ENCODE data around the gene AMIGO3. TPM values are rescaled to one million over a fixed set of nuclear protein-coding genes. Genes with fewer than 3 reads are reported as not detected.

Gene AMIGO3
- total and polyA plus RNA-seq, 12 donors: 0.28 to 3.0 (median 1.2) TPM; not detected in 4

GRCh38 chr3:49718858-49719213 is 648 bp downstream of the AMIGO3 start:
- WGBS, 4 donors: 9 to 32% (median 13%) methylated on average over 9 to 33 of the region's 33 CpGs
- Histone ChIP-seq H3K4me3 (peak overlapping the region in 2 of 4 donors; percentile 9 to 47), H3K36me3 (replicated peaks in 1 of 2) (peaks cover 0 to 17% of the 10 kb centered on the region in 2 donors), H3K27ac (no peak overlapping the region), H3K27me3 (no peaks in the 10 kb centered on the region), H3K4me1 (replicated peaks in 1 of 2) (peaks cover 7 to 23% of the 10 kb centered on the region in 2 donors), H3K9me3 (replicated peaks in 1 of 3) (no peaks in the 10 kb centered on the region)
- intact Hi-C loops (cut with DNase I): no loop called here
- no peak for TF ChIP-seq CTCF (IDR thresholded peaks at IDR 0.05)
- no peak for TF ChIP-seq POLR2A (IDR thresholded peaks at IDR 0.05)
- DNase-seq: peak in 3 of 7 donors; percentile 35 to 64 (median 39)

- TF ChIP-seq POLR2A (IDR thresholded peaks at IDR 0.05): no peak
- no peak for TF ChIP-seq CTCF (IDR thresholded peaks at IDR 0.05)
- no peak overlapping the region for H3K27ac ChIP-seq
- WGBS, 4 donors: 65 to 80% (median 68%) methylated on average over 36 to 75 of the region's 75 CpGs
- no peaks in the 10 kb centered on the region for H3K27me3 ChIP-seq
- intact Hi-C loops (cut with DNase I): no loop called here
- H3K36me3 ChIP-seq (replicated peaks in 1 of 2): peaks cover 0 to 17% of the 10 kb centered on the region in 2 donors
- H3K4me1 ChIP-seq (replicated peaks in 1 of 2): peaks cover 7 to 23% of the 10 kb centered on the region in 2 donors
- DNase-seq: peak in 1 of 7 donors; percentile 7
- no peak overlapping the region for H3K4me3 ChIP-seq
- no peaks in the 10 kb centered on the region for H3K9me3 ChIP-seq (replicated peaks in 1 of 3)
Observed at GRCh38 chr3:49717959-49718857, 1.3 kb downstream of the AMIGO3 start.

- Histone ChIP-seq H3K27ac (no peak overlapping the region), H3K27me3 (no peaks in the 10 kb centered on the region), H3K9me3 (replicated peaks in 1 of 3) (no peaks in the 10 kb centered on the region), H3K4me3 (no peak overlapping the region), H3K4me1 (replicated peaks in 1 of 2) (peaks cover 0 to 16% of the 10 kb centered on the region in 2 donors), H3K36me3 (replicated peaks in 1 of 2) (peaks cover 0 to 15% of the 10 kb centered on the region in 2 donors)
- intact Hi-C loops (cut with DNase I): no loop called here
- 88 to 97% (median 92%) methylated on average over 8 to 14 of the region's 14 CpGs for WGBS, 4 donors
- DNase-seq: peak in 1 of 7 donors; percentile 7
- TF ChIP-seq CTCF (IDR thresholded peaks at IDR 0.05) (no peak), POLR2A (IDR thresholded peaks at IDR 0.05) (no peak)
Observed at GRCh38 chr3:49717211-49717958, 2.1 kb downstream of the AMIGO3 start.

GRCh38 chr3:49716691-49717210 is 2.7 kb downstream of the AMIGO3 start:
- H3K4me3 ChIP-seq: no peak overlapping the region
- DNase-seq: no peak
- intact Hi-C loops (cut with DNase I): no loop called here
- no peaks in the 10 kb centered on the region for H3K27me3 ChIP-seq
- no peak overlapping the region for H3K27ac ChIP-seq
- H3K4me1 ChIP-seq (replicated peaks in 1 of 2): peaks cover 0 to 16% of the 10 kb centered on the region in 2 donors
- TF ChIP-seq POLR2A (IDR thresholded peaks at IDR 0.05): no peak
- WGBS, 4 donors: 91 to 100% (median 96%) methylated on average over 3 to 16 of the region's 16 CpGs
- no peaks in the 10 kb centered on the region for H3K9me3 ChIP-seq (replicated peaks in 1 of 3)
- H3K36me3 ChIP-seq (replicated peaks in 1 of 2): peaks cover 0 to 9% of the 10 kb centered on the region in 2 donors

Data from adrenal gland (tissue), 12 donors.